Measurements from ENCODE around the gene FBXL19. TPM values are rescaled to one million over a fixed set of nuclear protein-coding genes. Genes with fewer than 3 reads are reported as not detected.
A peak's percentile ranks its signal among the peaks of the same experiment; 100 is the strongest.

FBXL19 gene
- total RNA-seq, 1 donor from 2014 or later, result 18.2 TPM

DNA sequence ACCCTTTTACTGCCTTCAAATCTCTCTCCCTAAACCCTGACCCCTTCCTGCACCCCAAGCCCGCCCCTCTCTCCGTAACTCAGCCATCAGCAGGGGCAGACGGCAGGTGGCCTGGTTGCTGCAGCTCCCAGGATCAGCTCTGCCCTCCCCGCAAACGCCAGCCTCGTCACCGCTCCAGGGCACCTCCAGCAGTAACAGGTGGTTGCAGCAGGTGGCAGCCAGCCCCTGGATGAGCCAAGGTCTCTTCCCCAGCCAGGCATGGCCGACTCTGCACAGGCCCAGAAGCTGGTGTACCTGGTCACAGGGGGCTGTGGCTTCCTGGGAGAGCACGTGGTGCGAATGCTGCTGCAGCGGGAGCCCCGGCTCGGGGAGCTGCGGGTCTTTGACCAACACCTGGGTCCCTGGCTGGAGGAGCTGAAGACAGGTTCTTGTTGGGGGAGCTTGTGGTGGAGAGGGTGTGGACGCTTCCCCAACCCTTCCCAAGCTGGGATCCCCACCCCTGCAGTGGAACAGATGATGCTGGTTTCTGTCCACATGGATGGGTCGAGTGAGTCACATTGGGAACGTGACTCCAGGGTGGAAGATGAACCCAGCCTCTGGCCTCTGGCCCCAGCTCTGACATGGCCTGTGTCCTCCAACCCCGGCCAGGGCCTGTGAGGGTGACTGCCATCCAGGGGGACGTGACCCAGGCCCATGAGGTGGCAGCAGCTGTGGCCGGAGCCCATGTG is 62.2 kb downstream of the FBXL19 start:
- DNase-seq (ENCODE audit: low read depth in 2 of 2), result peak in 1 of 2 donors; percentile 12

DNA sequence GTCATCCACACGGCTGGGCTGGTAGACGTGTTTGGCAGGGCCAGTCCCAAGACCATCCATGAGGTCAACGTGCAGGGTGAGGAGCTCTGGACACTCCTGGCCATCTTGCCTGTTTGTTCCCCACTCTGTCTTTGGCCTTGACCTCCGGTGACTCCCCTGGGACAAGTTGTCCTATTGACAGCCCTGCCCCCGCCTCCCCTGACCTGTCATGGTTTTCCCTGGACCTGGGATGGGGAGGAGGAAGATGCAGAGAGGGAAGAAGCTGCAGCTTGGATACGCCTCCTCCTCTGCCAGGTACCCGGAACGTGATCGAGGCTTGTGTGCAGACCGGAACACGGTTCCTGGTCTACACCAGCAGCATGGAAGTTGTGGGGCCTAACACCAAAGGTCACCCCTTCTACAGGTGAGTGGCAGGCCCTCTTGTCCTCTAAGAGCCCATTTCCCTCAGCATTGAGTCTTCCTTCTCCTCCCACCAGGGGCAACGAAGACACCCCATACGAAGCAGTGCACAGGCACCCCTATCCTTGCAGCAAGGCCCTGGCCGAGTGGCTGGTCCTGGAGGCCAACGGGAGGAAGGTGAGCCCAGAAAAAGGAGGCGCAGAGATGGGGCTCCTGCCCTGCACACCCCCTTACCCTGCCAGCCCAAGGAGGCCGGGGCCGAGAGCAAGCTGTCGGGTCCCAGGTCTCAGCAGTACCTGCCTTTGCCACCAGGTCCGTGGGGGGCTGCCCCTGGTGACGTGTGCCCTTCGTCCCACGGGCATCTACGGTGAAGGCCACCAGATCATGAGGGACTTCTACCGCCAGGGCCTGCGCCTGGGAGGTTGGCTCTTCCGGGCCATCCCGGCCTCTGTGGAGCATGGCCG is 63.0 kb downstream of the FBXL19 start:
- no peak for DNase-seq (ENCODE audit: low read depth in 2 of 2)

DNA sequence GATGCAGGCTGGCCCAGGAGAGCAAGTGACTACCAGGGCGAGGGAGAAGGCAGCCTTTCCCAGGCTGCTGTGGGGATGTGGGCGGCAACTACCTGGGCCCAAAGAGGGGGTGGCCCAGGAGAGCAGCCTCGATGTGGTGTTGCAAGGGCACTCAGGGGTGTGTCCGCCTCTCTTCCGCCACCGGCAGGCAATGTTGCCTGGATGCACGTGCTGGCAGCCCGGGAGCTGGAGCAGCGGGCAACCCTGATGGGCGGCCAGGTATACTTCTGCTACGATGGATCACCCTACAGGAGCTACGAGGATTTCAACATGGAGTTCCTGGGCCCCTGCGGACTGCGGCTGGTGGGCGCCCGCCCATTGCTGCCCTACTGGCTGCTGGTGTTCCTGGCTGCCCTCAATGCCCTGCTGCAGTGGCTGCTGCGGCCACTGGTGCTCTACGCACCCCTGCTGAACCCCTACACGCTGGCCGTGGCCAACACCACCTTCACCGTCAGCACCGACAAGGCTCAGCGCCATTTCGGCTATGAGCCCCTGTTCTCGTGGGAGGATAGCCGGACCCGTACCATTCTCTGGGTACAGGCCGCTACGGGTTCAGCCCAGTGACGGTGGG is 64.3 kb downstream of the FBXL19 start:
- no peak for DNase-seq (ENCODE audit: low read depth in 2 of 2)

DNA sequence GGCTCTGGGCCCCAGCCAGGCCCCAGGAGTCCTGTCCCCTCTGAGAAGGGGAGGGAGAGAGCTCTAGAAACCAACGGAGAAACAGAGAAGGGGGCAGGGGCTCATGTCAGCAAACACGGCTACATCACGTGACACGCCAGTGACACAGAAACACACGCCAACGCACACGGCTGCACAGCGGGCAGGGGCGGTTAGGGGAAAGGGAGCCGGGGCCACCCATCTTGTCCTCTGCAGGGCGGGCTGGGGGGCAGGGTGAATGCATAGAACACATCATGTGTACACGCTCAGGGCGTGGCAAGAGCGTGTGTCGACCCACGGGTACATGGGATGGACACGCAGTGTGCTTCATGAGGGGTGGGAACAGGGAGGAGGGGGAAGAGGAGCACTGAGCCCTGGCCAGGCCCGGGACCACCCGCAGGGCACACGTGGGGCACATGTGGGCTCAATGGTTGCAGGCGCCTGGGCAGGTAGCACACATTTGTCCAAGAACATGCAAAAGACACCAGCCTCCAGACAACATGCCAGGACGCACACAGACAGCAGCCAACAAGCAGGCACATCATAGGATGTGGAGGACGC is 66.2 kb downstream of the FBXL19 start:
- DNase-seq (ENCODE audit: low read depth in 2 of 2), result no peak

DNA sequence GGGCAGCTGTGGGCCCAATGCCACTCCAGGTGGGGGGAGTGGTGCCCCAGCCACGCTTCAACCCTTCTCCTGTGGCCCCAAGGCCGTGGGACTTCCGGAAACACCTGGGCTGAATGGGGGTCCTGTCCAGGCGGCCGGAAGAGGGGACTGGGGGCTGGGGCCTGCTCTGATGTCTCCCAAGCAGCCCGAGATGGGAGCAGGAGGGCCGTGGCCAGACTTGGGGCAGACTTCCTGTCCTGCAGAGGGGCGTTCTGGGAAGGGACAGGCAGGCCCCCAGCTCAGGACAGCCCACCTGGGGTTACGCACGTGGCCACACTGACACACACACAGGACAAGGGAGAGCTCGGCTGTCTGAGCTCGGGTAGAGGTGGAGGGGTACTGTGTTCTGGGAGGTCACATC is 66.7 kb downstream of the FBXL19 start:
- DNase-seq (ENCODE audit: low read depth in 2 of 2), result no peak

DNA sequence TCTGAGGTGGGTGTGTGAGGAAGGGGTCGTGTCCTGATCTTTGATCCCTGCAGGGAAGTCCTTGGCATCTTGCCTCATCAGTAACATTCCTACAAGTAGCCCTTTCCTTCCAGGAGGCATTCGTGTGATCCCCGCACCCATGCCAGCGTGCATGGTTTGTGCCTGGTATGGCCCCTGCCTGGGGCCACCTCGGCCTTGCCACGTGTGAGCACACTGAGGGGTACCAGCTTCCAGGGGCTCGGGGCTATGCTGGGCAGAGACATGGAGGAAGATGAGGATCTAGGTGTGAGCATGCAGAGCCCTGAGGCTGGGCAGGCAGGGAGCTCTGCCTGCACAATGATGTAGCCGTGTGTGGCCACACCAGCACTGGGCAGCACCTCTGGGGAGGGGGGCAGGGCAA is 67.7 kb downstream of the FBXL19 start:
- DNase-seq (ENCODE audit: low read depth in 2 of 2), result no peak

DNA sequence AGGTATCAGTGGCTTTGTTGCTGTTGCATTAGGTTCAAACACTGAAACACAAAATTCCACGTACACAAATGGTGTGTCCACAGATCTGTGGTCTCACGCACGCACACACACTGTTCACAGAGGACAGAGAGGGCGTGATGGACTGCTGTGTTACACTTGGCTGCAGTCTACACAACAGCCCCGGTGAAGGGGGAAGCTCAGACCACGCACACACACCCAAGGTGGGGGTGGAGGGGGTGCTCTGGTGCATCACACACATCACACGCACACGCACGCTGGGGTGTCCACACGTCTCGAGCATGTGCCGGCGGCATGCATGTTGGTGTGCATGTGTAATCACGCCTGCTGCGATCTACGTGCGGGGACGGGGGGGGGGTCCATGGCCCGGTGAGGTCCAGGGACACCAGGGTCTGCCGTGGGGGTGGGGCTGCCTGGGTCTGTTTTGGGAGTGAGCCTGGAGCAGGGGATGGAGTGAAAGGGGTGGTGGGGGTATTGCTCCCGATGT is 69.0 kb downstream of the FBXL19 start:
- DNase-seq (ENCODE audit: low read depth in 2 of 2), result no peak

DNA sequence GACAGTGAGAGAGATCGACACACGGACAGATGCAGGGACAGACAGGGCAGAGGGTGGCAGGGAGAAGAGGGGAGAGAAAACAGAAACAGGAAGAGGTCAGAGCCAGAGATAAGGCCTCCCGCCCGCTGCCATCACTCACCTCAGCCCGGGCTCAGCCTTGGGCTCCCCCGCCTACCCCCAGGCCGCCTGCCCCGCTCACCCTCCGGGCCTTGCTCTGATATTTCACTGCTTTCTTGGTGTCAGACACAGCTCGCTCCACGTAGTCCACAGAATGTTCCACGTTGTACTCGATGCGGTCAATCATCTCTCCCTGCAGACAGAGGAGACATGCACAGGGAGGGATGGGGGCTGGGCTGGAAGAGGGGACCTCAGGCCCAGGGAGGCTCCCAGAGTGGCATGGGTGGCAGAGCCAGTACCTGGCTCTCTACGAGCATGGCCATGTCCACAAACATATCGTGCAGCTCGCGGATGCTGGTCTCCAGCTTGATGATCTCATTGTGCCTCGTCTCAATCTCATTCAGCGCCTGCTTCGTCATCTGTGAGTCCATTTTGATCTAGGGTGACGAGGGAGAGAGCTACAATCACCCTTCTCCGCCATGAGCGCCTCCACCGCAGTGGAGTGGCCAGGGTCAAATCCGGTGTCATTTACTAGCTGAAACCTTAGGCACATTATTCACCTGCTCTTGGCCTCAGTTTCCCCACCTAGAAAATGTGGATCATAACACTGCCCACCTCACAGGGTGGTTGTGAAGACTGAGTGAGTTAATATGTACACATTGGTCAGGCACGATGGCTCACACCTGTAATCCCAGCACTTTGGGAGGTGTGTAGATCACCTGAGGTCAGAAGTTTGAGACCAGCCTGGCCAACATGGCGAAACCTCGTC is 69.8 kb downstream of the FBXL19 start:
- DNase-seq (ENCODE audit: low read depth in 2 of 2), result no peak

DNA sequence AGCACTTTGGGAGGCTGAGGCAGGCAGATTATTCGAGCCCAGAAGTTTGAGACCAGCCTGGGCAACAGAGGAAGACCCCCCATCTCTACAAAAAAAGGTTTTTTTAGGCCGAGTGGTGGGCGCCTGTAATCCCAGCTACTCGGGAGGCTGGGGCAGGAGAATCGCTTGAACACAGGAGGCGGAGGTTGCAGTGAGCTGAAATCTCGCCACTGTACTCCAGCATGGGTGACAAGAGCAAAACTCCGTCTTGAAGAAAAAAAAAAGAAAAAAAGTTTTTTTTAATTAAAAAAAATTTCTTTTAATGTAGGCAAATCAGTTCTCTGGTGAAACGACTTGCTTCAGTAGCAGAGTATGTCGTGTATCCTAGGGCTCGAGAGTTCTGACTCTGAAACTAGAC is 72.6 kb downstream of the FBXL19 start:
- no peak for DNase-seq (ENCODE audit: low read depth in 2 of 2)

DNA sequence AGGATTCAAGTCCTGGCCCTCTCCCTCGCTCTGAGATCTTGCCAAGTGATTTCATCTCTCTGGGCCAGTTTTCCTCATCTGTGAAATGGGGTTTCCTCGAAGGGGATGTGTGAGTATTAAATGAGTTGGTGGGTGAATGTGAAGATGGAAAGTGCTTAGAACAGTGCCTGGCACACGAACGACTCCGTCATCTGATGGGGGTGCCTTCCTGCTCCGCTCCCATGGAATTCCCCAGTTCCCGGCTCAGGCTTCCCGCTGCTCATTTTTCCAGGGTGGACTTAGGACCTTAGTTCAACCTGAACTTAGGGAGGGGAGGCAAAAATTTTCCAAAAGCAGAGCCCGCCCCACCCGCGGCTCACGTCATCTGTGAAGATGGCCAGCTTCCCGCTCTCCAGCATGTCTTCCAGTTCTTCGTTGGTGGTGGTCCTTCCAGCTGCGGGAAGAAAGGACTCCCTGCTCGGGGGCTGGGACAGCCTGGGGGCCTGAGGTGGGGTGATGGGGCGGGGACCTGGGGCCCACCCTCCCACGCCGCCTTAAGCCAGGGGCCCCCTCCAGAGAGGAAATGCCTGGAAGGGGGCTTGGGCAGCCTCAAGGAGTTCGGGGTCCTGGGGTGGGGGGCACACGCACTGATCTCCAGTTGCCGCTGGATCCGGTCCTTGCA is 73.1 kb downstream of the FBXL19 start:
- DNase-seq (ENCODE audit: low read depth in 2 of 2), result peak; percentile 70 to 72

DNA sequence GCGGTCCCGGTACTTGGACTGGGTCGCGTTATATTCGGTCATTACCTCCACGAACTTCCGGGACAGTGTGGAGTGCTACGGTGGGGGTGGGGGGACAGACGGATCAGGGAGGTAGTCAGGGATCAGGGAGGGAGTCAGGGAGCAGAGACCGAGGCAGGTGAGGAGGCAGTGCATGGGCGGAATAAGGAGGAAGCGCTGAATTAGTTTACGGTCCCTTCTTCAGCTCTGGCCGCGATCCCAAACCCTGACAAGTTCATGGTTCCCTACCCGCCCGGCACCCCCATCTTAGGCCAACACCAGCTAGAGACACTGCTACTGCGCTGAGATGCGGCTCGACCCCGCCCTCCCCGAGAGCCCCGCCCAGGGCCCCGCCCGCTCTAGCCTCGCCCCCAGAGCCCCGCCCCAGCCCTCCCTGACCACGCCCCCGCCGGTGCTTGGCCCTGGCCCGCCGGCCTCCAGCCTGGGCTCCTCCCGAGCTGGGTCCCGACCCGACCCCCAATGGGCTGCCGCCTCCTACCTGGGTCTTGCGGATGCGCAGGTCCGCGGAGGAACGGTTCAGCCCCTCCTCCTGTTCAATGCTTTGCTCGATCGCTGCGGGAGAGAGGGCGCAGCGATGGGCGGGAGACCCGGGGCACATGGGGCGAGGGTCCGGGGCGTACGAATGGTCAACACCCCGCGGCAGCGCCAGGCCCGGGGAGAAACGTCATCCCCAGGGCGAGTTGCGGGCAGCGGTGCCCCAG is 73.8 kb downstream of the FBXL19 start:
- peak in 1 of 2 donors; percentile 62 for DNase-seq (ENCODE audit: low read depth in 2 of 2)

DNA sequence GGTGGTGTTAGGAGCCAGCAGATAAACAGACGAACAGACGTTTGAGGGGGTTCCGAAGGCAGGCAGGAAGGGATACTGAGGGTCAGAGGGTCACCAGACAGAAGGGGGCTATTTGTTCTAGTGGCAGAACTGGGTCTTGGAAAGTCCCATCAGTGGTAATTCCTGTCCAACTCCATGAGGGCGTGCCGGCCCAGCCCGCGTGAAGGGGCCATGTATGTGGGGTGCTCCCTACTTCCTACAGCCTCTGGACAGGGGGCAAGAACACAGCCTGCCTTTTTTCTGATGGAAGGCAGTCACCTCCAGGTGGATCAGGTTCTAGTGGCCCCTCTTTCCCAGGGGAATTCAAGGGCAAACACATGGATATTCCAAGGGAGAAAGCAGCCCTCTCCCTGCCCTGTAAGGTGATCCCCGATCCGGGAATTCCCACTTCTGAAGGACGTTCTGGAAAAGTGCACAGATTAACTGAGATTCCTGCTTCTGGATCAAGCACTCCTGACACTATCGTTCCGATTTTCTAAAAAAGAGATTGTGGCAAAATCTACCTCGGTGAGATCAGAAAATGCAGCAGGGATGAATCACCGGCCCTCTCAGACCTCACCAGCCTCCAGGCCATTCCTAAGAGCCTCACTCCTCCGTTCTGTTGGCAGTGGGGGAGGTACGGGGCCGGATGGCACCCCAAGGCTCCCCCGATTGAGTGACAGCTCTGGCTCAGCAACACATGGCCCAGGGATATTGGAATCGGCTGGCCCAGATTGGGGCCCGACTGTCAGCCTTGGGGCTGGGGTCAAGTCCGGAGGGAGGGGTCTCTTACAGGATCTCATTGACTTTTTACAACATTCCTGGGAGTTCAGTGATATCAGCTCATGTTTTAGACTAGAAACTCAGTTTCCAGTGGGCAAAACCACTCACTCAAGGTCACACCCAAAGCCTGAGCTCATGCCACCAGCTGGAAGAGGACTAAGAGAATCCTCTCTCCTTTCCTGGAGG is 74.6 kb downstream of the FBXL19 start:
- peak in 1 of 2 donors; percentile 35 for DNase-seq (ENCODE audit: low read depth in 2 of 2)

Other genes starting within 250 kb of the FBXL19 start
- 16.6 and 29.3 TPM in 2 replicates for gene SRCAP, start 224.4 kb upstream of the FBXL19 start, total RNA-seq
- gene PHKG2, start 175.1 kb upstream of the FBXL19 start, total RNA-seq, result 14.9 and 21.1 TPM in 2 replicates
- gene CFAP119, start 161.5 kb upstream of the FBXL19 start, total RNA-seq, result 0.89 and 0.90 TPM in 2 replicates
- 41.0 and 50.3 TPM in 2 replicates for gene RNF40, start 161.2 kb upstream of the FBXL19 start, total RNA-seq
- gene ZNF629, start 136.4 kb upstream of the FBXL19 start, total RNA-seq, result 3.3 and 6.1 TPM in 2 replicates
- 49.9 and 60.8 TPM in 2 replicates for gene BCL7C, start 29.5 kb upstream of the FBXL19 start, total RNA-seq
- 0.13 TPM in 2 replicates for gene CTF1, start 27.0 kb upstream of the FBXL19 start, total RNA-seq
- 23.7 and 33.6 TPM in 2 replicates for gene ORAI3, start 25.5 kb downstream of the FBXL19 start, total RNA-seq
- 1.7 and 4.2 TPM in 2 replicates for gene SETD1A, start 34.2 kb downstream of the FBXL19 start, total RNA-seq
- gene HSD3B7, start 61.6 kb downstream of the FBXL19 start, total RNA-seq, result 20.8 and 24.7 TPM in 2 replicates
- gene STX1B, start 87.1 kb downstream of the FBXL19 start, total RNA-seq, result 0.26 and 0.38 TPM in 2 replicates
- 17.5 and 28.2 TPM in 2 replicates for gene STX4, start 110.0 kb downstream of the FBXL19 start, total RNA-seq
- gene ZNF668, start 150.7 kb downstream of the FBXL19 start, total RNA-seq, result 5.4 and 7.6 TPM in 2 replicates
- gene ZNF646, start 150.8 kb downstream of the FBXL19 start, total RNA-seq, result 8.1 and 13.9 TPM in 2 replicates
- gene PRSS53, start 165.4 kb downstream of the FBXL19 start, total RNA-seq, result 0.38 and 0.39 TPM in 2 replicates
- 59.8 and 74.6 TPM in 2 replicates for gene VKORC1, start 171.2 kb downstream of the FBXL19 start, total RNA-seq
- 9.8 and 20.0 TPM in 2 replicates for gene BCKDK, start 184.8 kb downstream of the FBXL19 start, total RNA-seq
- gene KAT8, start 194.1 kb downstream of the FBXL19 start, total RNA-seq, result 30.3 and 37.4 TPM in 2 replicates
- gene PRSS8, start 212.2 kb downstream of the FBXL19 start, total RNA-seq, result not detected in 2 replicates
- 0.13 and 0.39 TPM in 2 replicates for gene PRSS36, start 226.5 kb downstream of the FBXL19 start, total RNA-seq